Aortic smooth muscle cell (primary cell): ENCODE measurements around the gene KRTAP19-1. TPM values are rescaled to one million over a fixed set of nuclear protein-coding genes. Genes with fewer than 3 reads are reported as not detected.

ENCODE experiments used
- total RNA-seq: library from RNA; depleted of rRNA; stranded (reverse); fragments of >200 nt; gene quantifications from 2 replicates; pipeline ENCODE4 v1.2.3, GENCODE V29; 2014

Gene KRTAP19-1
- total RNA-seq, result not detected in 2 replicates

GRCh38 chr21:30480145-30480544 is at the start of gene KRTAP19-1:
Gene KRTAP19-1 (minus strand): TSS chr21:30480367. CDS start chr21:30480317, 50 bp downstream.

DNA sequence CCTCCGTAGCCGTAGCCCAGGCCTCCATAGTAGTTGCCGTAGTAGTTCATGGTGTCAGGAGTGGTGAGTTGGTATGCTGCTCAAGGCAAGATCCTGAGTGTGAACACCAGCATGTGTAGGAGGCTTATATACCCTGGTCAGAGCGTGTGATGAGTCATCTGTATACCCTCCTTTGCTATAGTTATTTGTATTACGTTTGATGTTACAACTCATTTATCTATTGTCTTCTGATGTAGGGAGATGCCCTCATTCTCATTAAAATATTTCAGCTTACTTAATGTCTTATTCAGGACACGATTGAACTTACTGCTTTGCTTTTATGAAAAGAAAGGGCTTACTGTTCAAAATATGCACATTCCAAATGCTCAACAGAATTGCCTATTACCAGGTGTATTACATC is 21.9 kb upstream of the KRTAP19-1 start, which contains the start of gene KRTAP19-5:
KRTAP19-5 (minus strand) TSS at position 101 of the 400 bp plus-strand sequence; CDS start at position 50, 51 bp downstream.

GRCh38 chr21:30497065-30497464 is 16.9 kb upstream of the KRTAP19-1 start, which contains the start of gene KRTAP19-4:
Gene KRTAP19-4 (minus strand): TSS chr21:30497165. CDS start chr21:30497110, 55 bp downstream.

DNA sequence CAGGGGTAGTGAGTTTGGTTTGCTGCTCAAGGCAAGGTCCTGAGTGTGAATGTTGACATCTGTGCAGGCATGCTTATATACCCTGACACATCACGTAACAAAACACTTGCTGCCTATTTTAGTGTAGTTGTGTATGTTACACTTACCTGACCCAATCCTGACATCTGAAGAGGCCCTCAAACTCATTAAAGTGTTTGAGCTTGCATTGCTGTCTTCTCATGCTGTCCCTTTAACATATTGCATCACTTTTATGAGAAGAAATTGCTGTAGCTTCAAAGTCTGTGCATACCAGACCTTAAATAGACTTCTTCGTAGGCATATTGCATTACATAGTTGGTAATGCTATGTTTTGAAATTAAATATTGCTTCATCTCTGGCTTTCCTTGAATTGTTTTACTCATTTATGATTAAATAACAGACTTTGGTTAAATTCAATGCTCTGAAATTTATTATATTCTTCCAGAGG is 11.8 kb upstream of the KRTAP19-1 start, which contains the start of gene KRTAP19-3:
KRTAP19-3 (minus strand) TSS at position 51 of the 466 bp plus-strand sequence. CDS start 56 bp downstream, outside the sequence.

GRCh38 chr21:30487336-30487735 is 7.2 kb upstream of the KRTAP19-1 start, which contains the start of gene KRTAP19-2:
Gene KRTAP19-2 (minus strand): TSS chr21:30487436. CDS start chr21:30487348, 88 bp downstream.

DNA sequence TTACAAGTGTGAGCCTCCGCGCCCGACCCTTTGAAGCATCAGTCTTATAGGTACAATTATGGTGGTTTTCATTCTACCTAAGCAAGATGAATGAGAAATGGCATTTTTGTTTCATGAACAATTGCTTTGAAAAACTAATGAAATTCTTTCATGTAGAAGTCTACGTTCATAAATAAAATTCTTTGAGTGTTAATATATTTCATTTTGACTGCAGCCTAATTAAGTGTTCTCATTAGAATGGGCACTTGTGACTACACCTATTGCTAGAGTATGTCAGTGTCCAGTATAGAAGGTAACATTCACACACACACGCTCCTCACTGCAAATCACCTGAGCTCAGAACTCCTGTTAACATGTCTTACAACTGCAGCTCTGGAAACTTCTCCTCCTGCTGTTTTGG is 40.2 kb downstream of the KRTAP19-1 start, which contains the start of gene KRTAP15-1:
KRTAP15-1 (plus strand) TSS at position 301 of the 400 bp plus-strand sequence; CDS start at position 354, 53 bp downstream.

GRCh38 chr21:30430170-30430655 is 50.0 kb downstream of the KRTAP19-1 start, which contains the start of gene KRTAP13-4:
Gene KRTAP13-4 (plus strand): TSS chr21:30430220. CDS start chr21:30430276, 56 bp downstream.

Other genes starting within 250 kb of the KRTAP19-1 start
- not detected in 2 replicates for gene KRTAP24-1, start 197.4 kb downstream of the KRTAP19-1 start, total RNA-seq
- not detected in 2 replicates for gene KRTAP25-1, start 190.9 kb downstream of the KRTAP19-1 start, total RNA-seq
- gene KRTAP26-1, start 160.1 kb downstream of the KRTAP19-1 start, total RNA-seq, result not detected in 2 replicates
- gene KRTAP27-1, start 142.7 kb downstream of the KRTAP19-1 start, total RNA-seq, result not detected in 2 replicates
- not detected in 2 replicates for gene KRTAP23-1, start 131.8 kb downstream of the KRTAP19-1 start, total RNA-seq
- not detected in 2 replicates for gene KRTAP13-2, start 108.1 kb downstream of the KRTAP19-1 start, total RNA-seq
- not detected in 2 replicates for gene KRTAP13-1, start 84.3 kb downstream of the KRTAP19-1 start, total RNA-seq
- not detected in 2 replicates for gene KRTAP13-3, start 54.4 kb downstream of the KRTAP19-1 start, total RNA-seq
- gene KRTAP13-4, start 50.1 kb downstream of the KRTAP19-1 start, total RNA-seq, result not detected in 2 replicates
- gene KRTAP15-1, start 40.1 kb downstream of the KRTAP19-1 start, total RNA-seq, result not detected in 2 replicates
- gene KRTAP19-2, start 7.1 kb upstream of the KRTAP19-1 start, total RNA-seq, result not detected in 2 replicates
- not detected in 2 replicates for gene KRTAP19-3, start 11.6 kb upstream of the KRTAP19-1 start, total RNA-seq
- gene KRTAP19-4, start 16.8 kb upstream of the KRTAP19-1 start, total RNA-seq, result not detected in 2 replicates
- gene KRTAP19-5, start 21.8 kb upstream of the KRTAP19-1 start, total RNA-seq, result not detected in 2 replicates
- gene KRTAP19-6, start 61.5 kb upstream of the KRTAP19-1 start, total RNA-seq, result not detected in 2 replicates
- gene KRTAP19-7, start 80.9 kb upstream of the KRTAP19-1 start, total RNA-seq, result not detected in 2 replicates
- not detected in 2 replicates for gene KRTAP22-2, start 110.0 kb upstream of the KRTAP19-1 start, total RNA-seq
- not detected in 2 replicates for gene KRTAP6-3, start 112.1 kb upstream of the KRTAP19-1 start, total RNA-seq
- gene KRTAP6-2, start 118.5 kb upstream of the KRTAP19-1 start, total RNA-seq, result not detected in 2 replicates
- not detected in 2 replicates for gene KRTAP22-1, start 120.7 kb upstream of the KRTAP19-1 start, total RNA-seq
- gene KRTAP6-1, start 133.6 kb upstream of the KRTAP19-1 start, total RNA-seq, result not detected in 2 replicates
- gene KRTAP20-1, start 136.1 kb upstream of the KRTAP19-1 start, total RNA-seq, result not detected in 2 replicates
- gene KRTAP20-4, start 140.3 kb upstream of the KRTAP19-1 start, total RNA-seq, result not detected in 2 replicates
- not detected in 2 replicates for gene KRTAP20-2, start 154.8 kb upstream of the KRTAP19-1 start, total RNA-seq
- not detected in 2 replicates for gene KRTAP20-3, start 162.5 kb upstream of the KRTAP19-1 start, total RNA-seq
- not detected in 2 replicates for gene KRTAP21-3, start 238.4 kb upstream of the KRTAP19-1 start, total RNA-seq